GM18951 (cell line): ENCODE measurements around the gene DRD4.

Source experiments
- POLR2A ChIP-seq: IDR thresholded peaks from 4 replicates; pipeline ENCODE4 v1.6.1; 2011; ENCODE audit warnings: mild to moderate bottlenecking; ENCODE audit not compliant: insufficient read length, insufficient read depth; ENCODE audit errors: extremely low read depth
- in situ Hi-C: fragments of 300-500 bp; cut with MboI; formaldehyde crosslinking; loops from one replicate; pipeline ENCODE4 v1.12.0; 2022; ENCODE audit warnings: low sequenced_read_pairs, mixed read lengths, inconsistent platforms; ENCODE audit not compliant: unreplicated experiment

DRD4 gene

GRCh38 chr11:603154-603553, 33.9 kb upstream of the DRD4 start:
- in situ Hi-C loops = no loop called here
- TF ChIP-seq POLR2A = no peak

GRCh38 chr11:605286-606129, 31.6 kb upstream of the DRD4 start:
- in situ Hi-C loops = no loop called here
- no peak for TF ChIP-seq POLR2A

- no peak for TF ChIP-seq POLR2A
- in situ Hi-C loops = no loop called here
Measured at GRCh38 chr11:606245-606644, 30.8 kb upstream of the DRD4 start.

- in situ Hi-C loops = no loop called here
- TF ChIP-seq POLR2A = no peak
Measured at GRCh38 chr11:607020-607780, 29.9 kb upstream of the DRD4 start.

GRCh38 chr11:607971-608659, 29.0 kb upstream of the DRD4 start:
- TF ChIP-seq POLR2A = no peak
- in situ Hi-C loops = no loop called here

GRCh38 chr11:608791-609251, 28.2 kb upstream of the DRD4 start:
- no peak for TF ChIP-seq POLR2A
- in situ Hi-C loops = no loop called here

- in situ Hi-C loops = no loop called here
- no peak for TF ChIP-seq POLR2A
Measured at GRCh38 chr11:609341-609811, 27.7 kb upstream of the DRD4 start.

- in situ Hi-C loops = no loop called here
- TF ChIP-seq POLR2A = no peak
Measured at GRCh38 chr11:610146-610801, 26.8 kb upstream of the DRD4 start.

- TF ChIP-seq POLR2A = peak; percentile 55
- in situ Hi-C loops = no loop called here
Measured at GRCh38 chr11:611001-611996, 25.8 kb upstream of the DRD4 start.

GRCh38 chr11:612201-612960, 24.7 kb upstream of the DRD4 start:
- in situ Hi-C loops = no loop called here
- TF ChIP-seq POLR2A = no peak

- peak; percentile 46 for TF ChIP-seq POLR2A
- in situ Hi-C loops = no loop called here
Measured at GRCh38 chr11:612961-613300, 24.1 kb upstream of the DRD4 start.

- in situ Hi-C loops = no loop called here
Measured at GRCh38 chr11:613369-613968, 23.6 kb upstream of the DRD4 start.

More at GRCh38 chr11:613369-613968, 23.6 kb upstream of the DRD4 start:
- TF ChIP-seq POLR2A = peak; percentile 56
